Body of pancreas (tissue), 4 donors: ENCODE data around the gene FAM200C. TPM values are rescaled to one million over a fixed set of nuclear protein-coding genes. Genes with fewer than 3 reads are reported as not detected.

ENCODE experiments used
- ATAC-seq: fragments of 150-250 bp; one replicate; pipeline ENCODE4 v1.9.1; 2016
- DNase-seq, 4 donors: peaks; one replicate each; pipeline ENCODE4 v3.0.0-alpha.2; 2019
- H3K27ac ChIP-seq, 4 donors: fragments of 200-600 bp; sonication (generic); 1 replicate in 3 of 4; 2 replicates in 1 of 4; pipeline versions ENCODE4 v1.5.1 to v1.6.1; 2016 to 2019; ENCODE audit warnings: mild to moderate bottlenecking in 1 of 4, mixed read lengths in 1 of 4, moderate library complexity in 1 of 4
- H3K27me3 ChIP-seq, 2 donors: fragments of 200-600 bp; sonication (generic); one replicate each; pipeline ENCODE4 v1.6.0; 2016; ENCODE audit warnings: mild to moderate bottlenecking in 1 of 2
- H3K36me3 ChIP-seq, 2 donors: fragments of 200-600 bp; sonication (generic); replicated peaks in 1 of 2; 2 replicates each; pipeline ENCODE4 v1.5.1; 2016; ENCODE audit warnings: low read depth in 2 of 2; ENCODE audit not compliant: insufficient read depth in 1 of 2
- H3K4me1 ChIP-seq: fragments of 200-600 bp; sonication (generic); one replicate; pipeline ENCODE4 v1.6.0; 2016
- H3K4me3 ChIP-seq, 2 donors: fragments of 200-600 bp; sonication (generic); 1 replicate in 1 of 2; 2 replicates in 1 of 2; pipeline ENCODE4 v1.5.1; 2016 to 2019
- H3K9me3 ChIP-seq, 3 donors: fragments of 200-600 bp; sonication (generic); 1 replicate in 2 of 3; 2 replicates in 1 of 3; pipeline ENCODE4 v1.5.1; 2016
- POLR2A ChIP-seq, 3 donors: fragments of 450-650 bp; IDR thresholded peaks; one replicate each; pipeline ENCODE4 v1.6.1; 2016; ENCODE audit warnings: antibody characterized with exemption in 3 of 3, mild to moderate bottlenecking in 2 of 3
- WGBS, 2 donors: methylation state at CpG; one replicate each; pipeline ENCODE4 v1.1.5; 2017; 5-methylcytosine and 5-hydroxymethylcytosine counted together
- intact Hi-C: fragments of 100-400 bp; cut with DNase I; formaldehyde crosslinking; loops from one replicate; pipeline ENCODE4 v1.15.1; 2023
- total RNA-seq, 2 donors: library from RNA; depleted of rRNA; stranded (reverse); fragments of >200 nt; gene quantifications; one replicate each; pipeline ENCODE4 v1.1.0, GENCODE V29; 2016
- TF ChIP-seq, protein P1 (sequence below), 7 experiments: fragments of 450-650 bp in 4 of 7; fragments of 200-600 bp in 3 of 7; sonication (generic) in 3 of 7; IDR thresholded peaks; one replicate each; pipeline ENCODE4 v1.5.1; 2016 to 2019; ENCODE audit warnings: antibody characterized with exemption in 7 of 7

FAM200C gene
- total RNA-seq, 2 donors from 2014 or later, result 4.6 to 6.0 TPM

DNA sequence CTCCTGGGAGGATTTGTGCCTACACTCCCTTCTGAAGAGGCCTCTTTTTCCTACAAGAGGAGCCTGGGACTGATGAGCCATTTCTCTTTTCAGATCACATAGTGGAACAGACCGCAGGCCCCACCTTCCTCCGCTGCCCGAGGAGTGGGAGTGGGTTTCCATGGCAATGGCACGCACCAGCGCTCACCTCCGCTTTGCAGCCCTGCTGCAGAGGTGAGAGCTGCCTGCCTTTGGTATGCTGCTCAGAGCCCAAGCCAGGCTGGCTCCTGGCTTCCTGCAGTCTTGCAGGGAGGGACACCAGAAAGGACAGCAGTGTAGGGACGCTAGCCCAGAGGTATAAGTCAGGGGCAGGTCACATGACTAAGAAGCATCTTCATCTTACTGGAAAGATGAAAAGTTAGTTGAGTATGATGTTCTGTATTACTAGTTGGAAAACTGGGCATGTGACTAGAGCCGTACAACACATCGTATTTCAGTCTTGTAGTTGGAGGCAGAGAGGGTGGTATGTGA lies 34.2 kb upstream of the FAM200C start:
- no peaks in the 10 kb centered on the region for H3K27me3 ChIP-seq
- no peak overlapping the region for H3K27ac ChIP-seq
- DNase-seq (peak in 3 of 4 donors; percentile 51 to 60 (median 51)), ATAC-seq (no peak)
- H3K9me3 ChIP-seq, result no peaks in the 10 kb centered on the region
- WGBS, 2 donors, result 57 to 62% methylated on average over 9 of the region's 9 CpGs
- intact Hi-C loops, result no loop called here
- TF ChIP-seq POLR2A (IDR thresholded peaks at IDR 0.05), result no peak
- TF ChIP-seq, protein P1, sequence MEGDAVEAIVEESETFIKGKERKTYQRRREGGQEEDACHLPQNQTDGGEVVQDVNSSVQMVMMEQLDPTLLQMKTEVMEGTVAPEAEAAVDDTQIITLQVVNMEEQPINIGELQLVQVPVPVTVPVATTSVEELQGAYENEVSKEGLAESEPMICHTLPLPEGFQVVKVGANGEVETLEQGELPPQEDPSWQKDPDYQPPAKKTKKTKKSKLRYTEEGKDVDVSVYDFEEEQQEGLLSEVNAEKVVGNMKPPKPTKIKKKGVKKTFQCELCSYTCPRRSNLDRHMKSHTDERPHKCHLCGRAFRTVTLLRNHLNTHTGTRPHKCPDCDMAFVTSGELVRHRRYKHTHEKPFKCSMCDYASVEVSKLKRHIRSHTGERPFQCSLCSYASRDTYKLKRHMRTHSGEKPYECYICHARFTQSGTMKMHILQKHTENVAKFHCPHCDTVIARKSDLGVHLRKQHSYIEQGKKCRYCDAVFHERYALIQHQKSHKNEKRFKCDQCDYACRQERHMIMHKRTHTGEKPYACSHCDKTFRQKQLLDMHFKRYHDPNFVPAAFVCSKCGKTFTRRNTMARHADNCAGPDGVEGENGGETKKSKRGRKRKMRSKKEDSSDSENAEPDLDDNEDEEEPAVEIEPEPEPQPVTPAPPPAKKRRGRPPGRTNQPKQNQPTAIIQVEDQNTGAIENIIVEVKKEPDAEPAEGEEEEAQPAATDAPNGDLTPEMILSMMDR (IDR thresholded peaks at IDR 0.05), result no peak
- peaks cover 10% of the 10 kb centered on the region for H3K4me1 ChIP-seq
- H3K4me3 ChIP-seq, result no peak overlapping the region
- no peaks in the 10 kb centered on the region for H3K36me3 ChIP-seq

DNA sequence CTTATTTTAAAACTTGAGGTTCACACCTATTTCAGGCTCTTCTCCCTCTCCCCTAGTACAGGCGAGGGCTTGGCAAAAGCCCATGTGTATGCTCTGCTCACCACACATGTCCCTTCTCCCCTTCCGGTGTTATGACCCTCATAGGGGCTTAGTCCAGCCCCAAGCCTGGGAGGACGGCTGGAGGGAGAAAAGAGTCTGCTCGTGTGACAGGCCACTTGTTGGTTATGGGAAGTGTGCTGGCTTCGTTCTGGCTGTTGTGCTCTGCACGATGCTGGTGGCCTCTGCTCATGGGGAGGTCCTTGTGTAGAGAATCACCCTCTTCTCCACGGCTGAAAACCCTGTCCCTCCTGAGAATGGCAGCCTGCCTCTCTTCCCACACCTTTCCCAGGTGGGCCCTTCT lies 32.9 kb upstream of the FAM200C start:
- H3K27me3 ChIP-seq, result no peaks in the 10 kb centered on the region
- no peak overlapping the region for H3K4me3 ChIP-seq
- H3K36me3 ChIP-seq, result no peaks in the 10 kb centered on the region
- no peaks in the 10 kb centered on the region for H3K4me1 ChIP-seq
- 80 to 93% methylated on average over 7 of the region's 7 CpGs for WGBS, 2 donors
- intact Hi-C loops, result no loop called here
- DNase-seq (no peak), ATAC-seq (no peak)
- no peaks in the 10 kb centered on the region for H3K9me3 ChIP-seq
- H3K27ac ChIP-seq, result no peak overlapping the region
- TF ChIP-seq, protein P1 (IDR thresholded peaks at IDR 0.05), result no peak
- TF ChIP-seq POLR2A (IDR thresholded peaks at IDR 0.05), result no peak

DNA sequence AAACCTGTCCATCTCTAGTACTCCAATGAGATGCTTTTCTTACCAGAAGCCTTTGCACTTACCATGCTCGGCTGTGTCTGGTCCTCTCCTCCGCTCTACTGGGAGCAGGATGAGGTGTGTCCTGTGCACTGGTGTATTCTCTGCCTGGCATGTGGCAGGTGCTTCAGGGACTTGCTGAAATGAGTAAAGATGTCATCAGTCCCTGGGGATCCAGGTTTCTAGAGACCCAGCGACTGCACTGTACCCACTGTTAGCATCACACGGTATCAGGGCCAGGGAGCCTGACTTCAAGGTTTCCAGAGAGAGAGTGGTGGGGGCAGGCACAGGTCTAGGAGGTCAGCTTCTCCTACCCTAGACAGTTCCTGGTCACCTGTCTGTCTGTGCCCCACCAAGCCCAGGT lies 32.3 kb upstream of the FAM200C start:
- Histone ChIP-seq H3K4me1 (no peaks in the 10 kb centered on the region), H3K27ac (no peak overlapping the region), H3K36me3 (no peaks in the 10 kb centered on the region), H3K27me3 (no peaks in the 10 kb centered on the region), H3K4me3 (no peak overlapping the region), H3K9me3 (no peaks in the 10 kb centered on the region)
- ATAC-seq (no peak), DNase-seq (no peak)
- no peak for TF ChIP-seq POLR2A (IDR thresholded peaks at IDR 0.05)
- TF ChIP-seq, protein P1 (IDR thresholded peaks at IDR 0.05), result no peak
- WGBS, 2 donors, result 89 to 100% methylated on average over 3 to 4 of the region's 4 CpGs
- intact Hi-C loops, result no loop called here

DNA sequence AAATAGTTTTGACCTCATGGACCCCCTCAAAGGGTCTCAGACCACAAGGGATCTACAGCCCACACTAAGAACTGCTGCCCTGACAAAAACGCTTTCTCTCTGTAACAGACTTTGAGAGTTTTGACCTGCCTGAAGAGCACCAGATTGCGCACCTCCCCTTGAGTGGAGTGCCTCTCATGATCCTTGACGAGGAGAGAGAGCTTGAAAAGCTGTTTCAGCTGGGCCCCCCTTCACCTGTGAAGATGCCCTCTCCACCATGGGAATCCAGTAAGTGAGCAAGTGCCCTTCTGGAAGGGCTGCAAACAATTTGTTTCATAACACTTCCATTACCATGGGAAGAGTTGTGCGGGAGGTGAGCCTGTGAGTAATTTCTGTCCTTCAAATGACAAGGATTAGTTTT lies 27.8 kb upstream of the FAM200C start:
- no peak for ATAC-seq
- Histone ChIP-seq H3K9me3 (no peaks in the 10 kb centered on the region), H3K36me3 (no peaks in the 10 kb centered on the region), H3K4me3 (no peak overlapping the region), H3K27me3 (no peaks in the 10 kb centered on the region), H3K27ac (no peak overlapping the region), H3K4me1 (no peaks in the 10 kb centered on the region)
- no peak for DNase-seq
- intact Hi-C loops, result no loop called here
- WGBS, 2 donors, result 92 to 98% methylated on average over 2 to 4 of the region's 4 CpGs
- TF ChIP-seq POLR2A (IDR thresholded peaks at IDR 0.05), result no peak
- TF ChIP-seq, protein P1 (IDR thresholded peaks at IDR 0.05), result no peak

DNA sequence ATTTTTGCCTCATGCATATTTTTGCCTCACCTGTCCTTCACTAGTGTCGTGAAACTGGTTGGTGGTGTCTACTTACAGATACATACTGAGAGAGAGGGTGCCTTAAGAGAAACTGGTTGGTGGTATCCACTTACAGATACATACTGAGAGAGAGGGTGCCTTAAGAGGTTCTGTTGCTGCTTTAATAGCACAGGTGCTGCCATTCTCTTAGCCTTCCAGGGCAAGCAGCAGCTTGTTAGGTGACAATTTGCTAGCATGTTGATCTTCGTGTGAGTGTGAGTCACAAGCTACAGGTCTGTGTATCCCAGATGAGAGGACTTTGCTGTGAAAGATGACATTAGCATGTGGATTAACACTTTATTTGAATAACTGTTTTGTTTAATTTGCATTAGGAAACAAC lies 23.2 kb upstream of the FAM200C start:
- WGBS, 2 donors, result 21 to 47% methylated on average over 2 of the region's 2 CpGs
- H3K4me1 ChIP-seq, result peaks cover 19% of the 10 kb centered on the region
- no peak for ATAC-seq

More for the DNA sequence above, 23.2 kb upstream of the FAM200C start:
- TF ChIP-seq, protein P1 (IDR thresholded peaks at IDR 0.05), result no peak
- no peak for TF ChIP-seq POLR2A (IDR thresholded peaks at IDR 0.05)
- Histone ChIP-seq H3K36me3 (no peaks in the 10 kb centered on the region), H3K4me3 (no peak overlapping the region), H3K27ac (no peak overlapping the region), H3K9me3 (no peaks in the 10 kb centered on the region), H3K27me3 (no peaks in the 10 kb centered on the region)
- no peak for DNase-seq
- intact Hi-C loops, result no loop called here
